ENCODE data around the gene SLC8A1.
A peak's percentile ranks its signal among the peaks of the same experiment; 100 is the strongest.

The SLC8A1 gene

DNA sequence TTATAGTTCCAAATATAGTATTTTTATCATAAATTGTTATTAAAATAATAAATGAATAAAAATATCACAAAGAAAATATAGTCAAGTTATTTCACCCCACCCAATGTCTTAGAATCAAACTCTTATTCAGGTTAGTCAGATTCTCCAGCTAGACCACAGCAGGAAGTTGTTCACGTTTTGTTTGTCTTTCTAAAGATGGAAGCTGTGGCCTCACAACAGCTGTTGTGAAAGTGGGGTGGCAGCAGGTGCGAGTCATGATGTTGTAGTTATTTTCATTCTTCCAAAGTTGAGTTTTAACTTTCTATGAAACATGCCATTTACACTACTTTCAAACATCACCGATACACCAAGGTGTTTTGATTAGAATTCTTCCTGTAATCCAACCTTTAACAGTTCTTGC, 272.9 kb downstream of the SLC8A1 start:
- no peak for DNase-seq

DNA sequence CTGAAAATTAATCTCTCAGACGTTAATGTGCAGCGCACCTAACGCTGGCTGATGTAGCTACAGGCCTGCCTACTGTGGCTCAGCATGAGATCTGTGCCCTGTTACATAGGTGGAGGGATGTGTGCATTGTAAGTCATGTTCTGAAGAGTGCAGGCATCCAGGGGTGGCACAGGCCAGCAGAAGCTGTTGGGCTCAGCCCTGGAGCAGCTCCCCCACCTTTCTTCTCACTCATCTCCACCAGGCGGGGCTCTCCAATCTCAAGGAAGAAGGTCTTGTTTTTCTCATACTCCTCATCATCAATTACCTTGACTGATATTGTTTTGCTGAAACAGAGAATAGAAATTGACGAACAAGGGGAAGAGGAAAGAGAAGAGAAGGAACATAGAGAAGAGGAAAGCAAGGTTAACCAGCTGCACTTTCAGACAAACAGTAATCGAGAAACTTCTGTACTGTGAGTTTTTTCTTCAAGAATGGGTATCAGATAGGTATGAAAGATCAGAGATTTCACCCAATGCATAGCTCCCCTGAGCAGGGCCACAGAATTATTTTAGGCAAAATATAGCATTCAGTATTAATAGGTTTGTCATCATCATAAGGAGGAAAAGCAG, 273.6 kb downstream of the SLC8A1 start:
- DNase-seq: no peak

DNA sequence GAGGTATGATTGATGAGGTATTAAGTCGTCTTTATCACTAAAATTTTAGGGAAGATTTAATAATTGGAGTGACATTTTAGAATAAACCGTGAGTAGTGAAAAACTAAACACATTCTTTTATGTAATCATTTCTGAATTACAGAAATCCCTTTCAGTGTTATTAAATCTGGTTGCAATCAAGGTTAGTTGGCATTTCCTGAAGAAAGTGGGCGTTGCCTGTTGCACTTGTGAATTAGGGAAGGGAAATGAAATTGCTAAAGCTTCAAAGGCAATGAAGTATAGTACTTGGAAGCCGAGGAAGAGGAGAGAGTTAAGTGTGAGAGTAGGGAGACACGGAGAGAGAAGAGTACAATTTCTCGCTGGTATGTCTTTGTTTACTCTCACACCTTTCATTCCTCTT, 274.5 kb downstream of the SLC8A1 start:
- no peak for DNase-seq

DNA sequence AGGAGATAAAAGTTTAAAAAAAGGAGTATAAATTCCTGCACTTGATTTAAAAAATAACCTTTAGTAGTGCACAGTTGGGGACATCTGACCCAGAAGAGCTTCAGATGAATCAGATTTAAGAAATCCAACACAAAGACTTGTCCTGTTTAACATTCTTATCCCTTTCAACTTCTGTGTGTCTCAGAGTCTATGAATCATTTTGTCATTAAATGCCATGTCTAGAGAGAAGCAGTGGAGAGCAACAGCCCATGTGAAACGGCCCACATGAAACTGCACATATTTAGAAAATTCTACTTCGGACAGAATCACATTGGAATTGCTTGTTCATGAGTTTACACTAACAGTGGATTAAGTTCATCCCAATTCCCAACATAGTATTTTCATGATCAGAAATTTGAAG, 278.6 kb downstream of the SLC8A1 start:
- no peak for DNase-seq

DNA sequence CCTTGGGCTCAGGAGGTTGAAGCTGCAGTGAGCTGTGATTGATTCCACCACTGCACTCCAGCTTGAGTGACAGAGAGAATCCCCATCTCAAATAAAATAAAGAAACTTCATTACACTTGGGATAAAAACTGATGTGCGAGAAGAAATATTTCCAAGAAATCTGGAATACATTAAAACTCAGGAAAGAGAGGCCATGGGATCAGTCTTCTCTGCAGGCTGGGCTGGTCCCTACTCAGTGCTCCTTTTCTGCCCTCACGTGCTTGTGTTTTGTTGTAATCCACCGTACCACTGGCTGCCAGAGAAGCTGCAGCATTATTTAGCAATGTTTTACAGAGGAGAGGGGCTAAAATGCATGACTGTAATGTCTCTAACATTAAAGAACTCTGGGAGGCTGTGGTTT, 282.0 kb downstream of the SLC8A1 start:
- no peak for DNase-seq

DNA sequence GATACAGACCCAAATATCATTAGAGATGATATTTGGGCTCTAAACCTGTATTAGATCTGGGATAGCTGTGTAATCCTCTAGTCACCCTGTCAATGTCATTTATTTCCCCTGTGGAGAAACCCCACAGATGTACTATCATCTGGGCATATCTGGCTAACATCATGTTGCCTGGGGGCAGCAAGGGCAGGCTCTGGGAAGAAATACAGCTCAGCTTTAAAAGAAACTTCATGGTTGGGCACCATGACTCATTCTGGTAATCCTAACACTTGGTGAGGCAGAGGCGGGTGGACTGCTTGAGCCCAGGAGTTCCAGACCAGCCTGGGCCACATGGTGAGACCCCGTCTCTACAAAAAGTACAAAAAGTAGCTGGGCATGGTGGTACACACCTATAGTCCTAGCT, 282.5 kb downstream of the SLC8A1 start:
- no peak for DNase-seq

DNA sequence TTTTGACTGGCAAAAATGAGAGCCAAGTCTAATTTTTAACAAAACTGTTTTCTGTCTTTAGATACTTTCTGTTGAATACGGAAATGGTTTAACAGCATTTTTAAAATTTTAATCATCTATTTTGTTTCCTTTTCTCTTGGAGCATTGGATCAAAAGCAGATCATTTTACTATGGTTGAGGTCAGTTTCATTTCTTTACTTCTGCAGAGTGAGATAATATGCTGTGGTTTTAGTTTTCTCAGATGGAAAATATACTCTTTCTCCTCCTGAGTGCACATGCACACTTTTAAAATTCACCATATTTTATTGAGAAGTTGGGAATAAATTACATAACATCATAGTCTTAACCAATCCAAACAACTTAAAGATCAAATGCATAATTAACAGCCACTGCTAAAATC, 283.3 kb downstream of the SLC8A1 start:
- DNase-seq: no peak

DNA sequence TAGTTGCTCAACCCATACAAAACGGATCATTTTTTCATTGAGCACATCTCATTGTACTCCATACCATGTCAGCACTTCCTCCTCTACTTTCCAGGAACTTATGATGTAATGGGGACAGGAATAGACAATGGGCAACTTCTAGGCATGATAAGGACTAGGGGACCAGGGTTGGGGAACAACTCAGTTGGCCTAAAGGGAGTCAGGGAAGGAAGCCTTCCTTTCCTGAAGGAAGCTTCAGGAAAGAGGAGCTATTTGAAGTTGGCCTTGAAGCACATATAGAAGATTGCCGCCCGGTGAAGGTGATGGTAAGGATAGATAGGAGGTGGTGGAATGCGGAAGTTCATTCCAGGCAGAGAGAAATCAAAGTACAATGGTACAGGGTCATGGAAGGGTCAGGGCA, 283.9 kb downstream of the SLC8A1 start:
- no peak for DNase-seq

DNA sequence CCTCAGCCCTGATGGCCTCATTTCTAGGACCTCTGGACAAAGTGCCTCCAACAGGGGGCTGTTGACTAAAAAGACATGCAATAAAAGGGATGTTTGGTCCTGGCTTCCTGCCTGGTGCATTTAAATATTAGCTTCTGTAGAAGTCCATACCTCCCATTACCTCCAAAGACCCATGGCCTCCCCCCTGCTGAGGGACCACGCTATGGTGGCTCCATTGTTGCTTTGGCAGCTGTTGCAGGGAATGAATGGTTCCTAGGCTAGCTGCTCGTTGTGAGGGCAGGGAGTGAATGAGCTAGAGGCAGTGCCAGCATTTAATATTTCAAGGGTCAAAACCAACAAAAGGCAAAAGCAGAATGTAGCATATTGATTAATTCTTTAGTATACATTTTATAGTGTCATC, 285.9 kb downstream of the SLC8A1 start:
- peak; percentile 86 for DNase-seq

DNA sequence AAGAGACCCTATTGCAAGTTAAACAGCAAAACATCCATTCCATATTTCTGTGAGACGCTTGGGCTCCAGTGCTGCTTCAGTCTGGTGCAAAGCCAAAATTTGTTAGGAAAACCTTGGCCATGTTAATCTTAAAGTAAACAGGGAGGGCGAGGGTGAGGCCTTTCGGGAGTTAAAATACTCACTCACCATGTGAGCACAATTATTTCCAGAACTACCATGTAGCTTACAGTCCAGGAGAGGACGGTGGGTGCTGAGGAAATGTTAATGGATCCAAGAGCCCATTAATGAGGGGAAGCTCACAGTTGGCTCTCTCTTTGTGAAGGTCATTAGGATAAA, 286.4 kb downstream of the SLC8A1 start:
- DNase-seq: peak; percentile 73

DNA sequence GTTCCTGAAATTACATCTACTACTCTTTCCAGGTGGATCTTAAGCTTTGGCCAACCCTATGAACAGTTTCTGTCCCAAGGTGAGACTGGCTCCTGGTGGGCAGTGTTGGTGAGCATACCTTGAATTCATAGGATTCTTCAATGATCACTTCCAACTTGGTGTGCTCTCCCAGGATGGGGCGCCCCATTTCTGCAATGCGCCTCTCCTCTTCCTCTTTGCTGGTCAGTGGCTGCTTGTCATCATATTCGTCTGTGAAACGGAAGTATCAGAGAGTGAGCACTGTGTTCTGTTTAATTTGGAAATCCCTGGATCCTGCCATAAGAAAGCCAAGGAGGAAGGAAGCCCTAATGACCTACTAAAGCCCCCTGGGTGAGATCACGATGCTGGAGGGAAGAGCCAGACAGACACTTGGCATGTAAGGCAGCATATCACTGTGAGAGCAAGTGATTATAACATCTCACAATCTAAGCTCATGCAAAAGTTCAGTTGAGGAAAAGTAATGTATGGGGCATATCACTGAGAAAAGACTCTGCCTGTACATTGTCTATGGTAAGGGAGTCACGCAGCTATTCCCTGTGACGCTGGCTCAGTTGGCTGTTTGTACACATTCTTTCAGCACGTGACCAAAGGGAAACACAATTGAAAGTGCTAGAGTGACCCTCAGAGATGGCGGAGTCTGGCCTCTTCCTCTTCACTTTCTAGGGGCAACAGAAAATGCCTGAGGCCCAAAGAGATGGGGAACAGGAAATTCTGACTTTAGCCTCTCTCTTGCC, 287.0 kb downstream of the SLC8A1 start:
- DNase-seq: peak; percentile 22

DNA sequence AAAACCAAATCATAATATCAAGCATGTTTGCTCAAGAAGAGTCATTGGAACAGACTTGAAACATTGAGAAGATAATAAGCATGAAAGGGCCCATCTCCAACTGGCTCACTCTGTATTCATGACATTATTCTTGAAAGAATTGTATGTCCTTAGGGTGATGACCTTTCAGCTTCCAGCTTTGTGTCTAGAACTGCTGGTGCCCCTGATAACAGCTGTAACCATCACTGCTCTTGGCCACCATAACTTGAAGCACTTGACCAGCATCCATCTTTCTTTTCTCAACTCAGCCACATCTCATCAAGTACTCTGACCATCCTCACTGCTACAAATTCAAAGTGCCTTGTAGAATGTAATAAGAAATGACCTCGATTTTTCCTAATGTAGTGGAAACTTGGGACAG, 289.9 kb downstream of the SLC8A1 start:
- DNase-seq: no peak

DNA sequence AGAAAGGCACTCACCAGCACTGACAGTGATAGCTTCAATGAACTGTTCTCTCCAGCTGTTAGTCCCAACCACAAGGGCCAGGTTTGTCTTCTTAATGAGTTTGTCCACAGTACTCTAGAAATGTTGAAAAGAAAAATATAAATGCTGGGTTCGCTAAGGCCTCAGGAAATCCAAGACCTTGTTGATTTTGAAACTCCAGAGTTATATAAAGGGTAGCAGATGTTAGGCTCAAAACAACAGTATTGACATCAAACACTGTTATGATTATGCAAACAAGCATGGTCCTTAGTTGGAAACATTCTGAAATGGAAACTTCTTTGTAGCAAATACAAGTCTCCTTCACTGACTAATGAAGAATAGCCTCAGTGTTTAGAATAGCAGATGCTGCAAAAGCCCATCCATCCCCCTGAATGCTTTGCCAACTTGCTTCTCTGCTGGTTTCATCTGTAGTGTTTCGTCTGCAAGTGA, 291.1 kb downstream of the SLC8A1 start:
- DNase-seq: no peak

DNA sequence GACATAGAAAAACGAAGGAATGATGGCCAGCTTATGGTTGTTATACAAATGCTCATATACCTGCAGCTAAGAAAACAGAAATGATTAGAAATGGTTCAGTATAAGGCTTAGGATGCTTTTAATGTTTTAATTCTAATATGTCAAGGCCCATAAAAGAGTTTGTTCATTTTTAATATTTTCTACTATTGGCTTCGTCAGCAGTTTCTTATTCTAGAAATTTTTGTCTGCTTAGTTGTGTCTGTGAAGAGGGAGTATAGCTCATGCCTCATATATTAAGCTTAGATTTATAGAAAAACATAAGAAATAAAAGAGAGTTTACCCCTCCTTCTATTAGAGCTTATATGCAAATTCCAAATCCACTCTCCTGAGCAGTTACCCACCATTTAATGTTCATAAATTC, 292.6 kb downstream of the SLC8A1 start:
- no peak for DNase-seq

DNA sequence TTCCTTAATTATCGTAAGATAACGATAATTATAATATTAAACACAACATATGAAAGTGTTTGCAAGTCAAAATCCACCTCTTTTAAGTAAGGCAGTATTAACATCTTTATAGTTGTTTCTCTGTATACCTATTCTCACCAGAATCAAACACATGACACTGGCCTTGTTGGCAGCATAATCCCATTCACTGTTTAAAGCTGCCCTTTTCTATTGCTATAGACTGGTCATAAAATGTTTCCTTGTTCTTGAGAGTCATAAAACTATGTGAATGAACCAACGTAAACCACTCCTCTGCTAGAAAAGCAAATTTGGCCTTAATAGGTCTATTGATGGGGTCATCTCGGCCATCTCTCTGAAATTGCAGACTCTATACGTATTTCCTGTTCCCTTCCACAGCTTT, 293.1 kb downstream of the SLC8A1 start:
- DNase-seq: no peak

DNA sequence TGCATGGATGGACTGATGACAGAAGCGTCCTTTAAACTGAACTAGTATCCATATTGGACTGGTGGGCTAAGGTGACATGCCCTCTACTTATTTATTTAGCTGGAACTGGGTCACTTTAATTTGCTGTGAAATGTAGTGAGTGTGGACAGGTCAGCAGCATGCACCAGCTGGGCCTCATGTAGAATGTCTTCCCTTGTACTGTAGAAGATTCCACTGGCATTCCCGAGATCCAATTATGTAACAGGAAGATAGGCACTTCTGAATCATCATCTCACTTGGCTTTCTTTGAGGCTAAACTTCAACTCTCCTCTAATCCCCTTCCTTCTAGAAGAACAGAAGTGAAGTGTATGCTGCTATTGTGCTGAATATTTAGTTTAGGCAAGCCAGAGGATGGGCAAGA, 296.2 kb downstream of the SLC8A1 start:
- no peak for DNase-seq

DNA sequence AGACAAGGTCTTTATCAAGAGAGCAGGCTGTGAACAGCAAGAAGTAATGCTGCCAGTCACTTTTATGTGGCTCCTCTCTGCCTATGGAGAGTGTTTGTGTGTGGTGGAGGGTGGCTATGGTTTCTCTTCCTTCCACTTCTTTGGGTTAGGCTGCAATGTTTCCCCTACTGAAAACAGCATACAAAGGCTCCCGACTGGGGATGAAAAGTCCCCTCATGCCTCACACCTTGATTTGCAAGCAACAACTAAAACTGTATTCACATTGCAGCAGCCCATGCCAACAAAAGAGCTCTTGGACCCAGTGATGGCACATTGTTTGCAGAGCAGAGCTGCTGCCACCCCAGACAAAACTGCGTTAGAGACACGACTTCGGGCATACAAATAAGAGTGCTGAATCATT, 301.6 kb downstream of the SLC8A1 start:
- no peak for DNase-seq

DNA sequence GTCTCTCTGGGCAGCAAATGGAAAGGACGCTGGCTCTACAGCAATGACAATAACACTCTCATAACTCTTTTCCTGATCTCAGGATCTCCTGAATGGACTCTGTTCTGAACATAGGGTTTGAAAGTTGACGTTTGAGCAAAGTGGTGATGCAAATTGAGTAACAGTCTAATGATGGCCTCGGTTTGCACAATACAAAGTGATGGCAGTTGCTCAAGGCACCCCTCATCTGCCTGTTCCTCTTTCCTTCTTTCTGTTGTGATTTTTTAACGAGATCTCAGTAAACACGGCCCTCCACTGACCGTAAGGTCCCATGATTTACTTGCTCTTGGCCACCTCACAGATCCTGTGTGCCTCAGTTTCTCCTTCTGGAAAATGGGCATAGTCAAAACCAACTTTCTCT, 303.6 kb downstream of the SLC8A1 start:
- DNase-seq: no peak

DNA sequence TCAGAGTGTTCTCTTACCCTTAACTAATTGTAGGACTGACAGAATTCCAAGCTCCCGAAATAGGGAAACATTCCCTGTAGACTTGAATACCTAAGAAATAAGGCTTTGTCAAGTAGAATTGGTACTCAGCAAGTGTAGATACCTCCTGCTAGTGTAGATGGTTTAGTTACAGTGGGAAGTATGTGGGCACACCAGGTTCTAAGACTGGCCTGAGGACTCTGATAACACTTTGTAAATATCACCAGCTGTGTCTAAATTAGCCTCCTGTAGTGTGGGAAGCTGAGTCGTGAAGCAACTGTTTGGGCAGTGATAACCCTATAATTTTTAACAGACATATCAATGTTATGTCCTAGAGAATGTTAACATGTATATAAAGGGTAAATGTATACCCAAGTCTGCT, 304.5 kb downstream of the SLC8A1 start:
- DNase-seq: no peak

DNA sequence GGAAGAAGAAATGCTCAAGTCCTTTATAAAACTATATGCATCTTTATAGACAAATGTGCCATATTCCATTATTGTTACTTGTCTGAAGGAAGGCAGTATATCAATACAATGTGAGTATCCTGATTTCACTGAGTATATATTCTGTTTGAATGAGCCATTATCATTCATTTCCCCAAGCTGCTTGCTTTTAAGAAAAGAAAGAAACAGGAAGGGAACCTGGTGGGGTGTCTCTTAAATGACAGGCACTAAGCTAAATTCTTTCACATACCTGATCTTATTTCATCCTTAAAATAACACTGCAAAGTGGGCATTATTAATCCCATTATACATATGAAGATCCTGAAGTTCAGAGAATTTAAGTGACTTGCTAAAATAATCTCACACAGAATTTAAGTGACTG, 307.9 kb downstream of the SLC8A1 start:
- DNase-seq: no peak

DNA sequence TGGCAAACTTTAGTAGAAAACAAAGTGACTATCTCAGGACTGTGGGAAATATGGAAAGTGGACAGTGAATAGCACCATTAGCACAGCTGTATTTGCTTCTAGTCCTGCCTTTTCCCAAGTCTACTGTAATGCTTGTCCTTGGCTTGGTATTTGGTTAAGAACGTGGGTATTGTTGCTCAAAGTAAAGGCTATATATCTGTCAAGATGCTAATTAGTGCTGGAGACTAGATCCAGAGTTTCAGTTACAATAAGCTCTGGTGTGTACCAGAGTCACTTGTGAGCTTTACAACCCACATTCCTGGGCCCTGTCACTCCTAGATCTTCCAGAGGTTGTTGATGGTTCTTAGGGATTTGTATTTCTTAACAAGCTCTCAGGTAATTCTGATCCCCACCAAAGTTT, 313.6 kb downstream of the SLC8A1 start:
- DNase-seq: no peak

DNA sequence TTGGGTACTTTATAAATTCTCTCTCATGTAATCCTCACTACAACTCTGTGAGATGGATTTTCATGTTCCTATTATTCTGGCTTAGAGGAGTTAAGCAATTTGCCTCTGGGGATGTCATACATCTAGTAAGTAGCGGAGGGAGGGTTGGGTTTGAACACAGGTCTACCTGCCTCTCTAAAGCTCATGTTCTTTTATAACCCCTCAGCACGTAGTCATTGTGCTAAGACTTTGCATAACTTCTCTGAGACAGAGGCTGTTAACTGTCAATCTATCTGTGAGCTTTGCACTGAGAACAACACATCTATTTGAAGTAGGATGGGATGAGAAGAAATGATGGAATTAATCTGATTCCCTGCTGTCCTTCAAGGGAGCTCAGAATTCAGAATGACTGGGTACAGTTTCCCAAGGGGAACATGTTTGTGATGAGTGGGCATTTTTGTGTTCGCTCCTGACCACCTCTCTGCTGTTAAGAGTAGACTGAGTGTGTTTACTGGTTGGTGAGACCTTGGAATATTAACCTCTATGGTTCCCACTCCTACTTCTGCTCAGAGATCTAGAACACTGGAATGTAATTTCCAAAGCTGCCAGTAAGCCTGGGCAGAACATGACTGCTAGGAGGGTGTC, 320.7 kb downstream of the SLC8A1 start:
- DNase-seq: no peak

DNA sequence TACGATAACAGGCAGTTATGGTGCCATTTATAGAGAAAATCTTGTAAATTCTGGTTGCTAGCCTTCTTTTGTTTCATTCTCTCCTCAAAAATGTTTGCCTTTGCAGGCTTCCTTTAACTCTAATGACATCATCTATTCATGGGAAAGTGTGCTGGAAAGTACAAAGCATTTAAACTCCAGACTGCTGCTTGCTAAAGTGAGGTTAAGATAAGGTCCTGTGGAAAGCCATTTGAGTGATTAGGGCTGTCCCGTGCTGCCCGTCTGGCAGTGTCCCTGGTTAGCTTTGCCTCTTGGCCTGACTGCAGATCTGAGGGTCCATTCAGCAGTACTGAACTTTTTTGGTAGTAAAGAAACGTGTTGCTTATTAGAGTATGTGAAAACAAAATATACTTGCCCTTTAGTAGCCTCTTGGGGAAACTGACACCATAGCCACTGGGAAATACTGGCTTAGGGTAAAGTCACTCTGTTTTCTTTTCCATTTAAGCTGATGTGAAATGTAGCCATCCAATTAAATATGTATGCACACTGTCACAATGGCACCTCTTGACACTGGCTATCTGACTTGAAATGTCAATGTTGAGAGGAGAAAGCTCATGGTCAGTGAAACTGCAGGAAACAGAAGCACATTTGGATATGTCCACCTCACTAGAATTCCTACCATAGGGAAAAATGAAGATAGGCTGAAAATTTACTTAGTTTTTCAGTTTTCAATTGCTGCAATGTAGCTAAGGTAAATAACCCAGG, 321.5 kb downstream of the SLC8A1 start:
- DNase-seq: no peak

DNA sequence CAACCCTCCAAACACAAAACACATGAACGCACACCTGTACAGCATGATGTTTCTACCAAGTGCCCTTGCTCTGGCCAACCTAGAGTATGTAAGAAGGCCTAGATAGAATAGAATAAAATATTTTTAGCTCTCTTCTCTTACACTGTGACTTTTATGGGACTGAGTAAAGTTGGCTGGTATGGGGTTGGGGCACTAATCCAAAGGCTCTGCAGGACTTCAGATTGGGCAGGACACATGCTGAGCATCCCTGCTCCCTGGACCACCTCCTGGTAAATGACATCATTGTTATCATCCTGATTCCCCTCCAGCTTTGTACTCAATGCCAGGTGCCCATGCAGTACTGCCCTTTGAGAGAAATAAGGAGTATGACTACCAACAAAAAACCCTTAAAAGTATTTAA, 322.2 kb downstream of the SLC8A1 start:
- no peak for DNase-seq
